ENCODE results near the gene OSTF1.

- TF ChIP-seq, protein P1, sequence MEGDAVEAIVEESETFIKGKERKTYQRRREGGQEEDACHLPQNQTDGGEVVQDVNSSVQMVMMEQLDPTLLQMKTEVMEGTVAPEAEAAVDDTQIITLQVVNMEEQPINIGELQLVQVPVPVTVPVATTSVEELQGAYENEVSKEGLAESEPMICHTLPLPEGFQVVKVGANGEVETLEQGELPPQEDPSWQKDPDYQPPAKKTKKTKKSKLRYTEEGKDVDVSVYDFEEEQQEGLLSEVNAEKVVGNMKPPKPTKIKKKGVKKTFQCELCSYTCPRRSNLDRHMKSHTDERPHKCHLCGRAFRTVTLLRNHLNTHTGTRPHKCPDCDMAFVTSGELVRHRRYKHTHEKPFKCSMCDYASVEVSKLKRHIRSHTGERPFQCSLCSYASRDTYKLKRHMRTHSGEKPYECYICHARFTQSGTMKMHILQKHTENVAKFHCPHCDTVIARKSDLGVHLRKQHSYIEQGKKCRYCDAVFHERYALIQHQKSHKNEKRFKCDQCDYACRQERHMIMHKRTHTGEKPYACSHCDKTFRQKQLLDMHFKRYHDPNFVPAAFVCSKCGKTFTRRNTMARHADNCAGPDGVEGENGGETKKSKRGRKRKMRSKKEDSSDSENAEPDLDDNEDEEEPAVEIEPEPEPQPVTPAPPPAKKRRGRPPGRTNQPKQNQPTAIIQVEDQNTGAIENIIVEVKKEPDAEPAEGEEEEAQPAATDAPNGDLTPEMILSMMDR (conservative IDR thresholded peaks at IDR 0.05; ENCODE audit: low read depth in 2 of 2): no peak
- TF ChIP-seq ZNF114 (CRISPR knock-in tag; IDR thresholded peaks at IDR 0.05) (no peak), EZH2phosphoT487 (IDR thresholded peaks at IDR 0.05; ENCODE audit: unreplicated experiment) (no peak), EZH2 (IDR thresholded peaks at IDR 0.05; ENCODE audit: low read depth, unreplicated experiment) (no peak)
- TF ChIP-seq, protein P2, sequence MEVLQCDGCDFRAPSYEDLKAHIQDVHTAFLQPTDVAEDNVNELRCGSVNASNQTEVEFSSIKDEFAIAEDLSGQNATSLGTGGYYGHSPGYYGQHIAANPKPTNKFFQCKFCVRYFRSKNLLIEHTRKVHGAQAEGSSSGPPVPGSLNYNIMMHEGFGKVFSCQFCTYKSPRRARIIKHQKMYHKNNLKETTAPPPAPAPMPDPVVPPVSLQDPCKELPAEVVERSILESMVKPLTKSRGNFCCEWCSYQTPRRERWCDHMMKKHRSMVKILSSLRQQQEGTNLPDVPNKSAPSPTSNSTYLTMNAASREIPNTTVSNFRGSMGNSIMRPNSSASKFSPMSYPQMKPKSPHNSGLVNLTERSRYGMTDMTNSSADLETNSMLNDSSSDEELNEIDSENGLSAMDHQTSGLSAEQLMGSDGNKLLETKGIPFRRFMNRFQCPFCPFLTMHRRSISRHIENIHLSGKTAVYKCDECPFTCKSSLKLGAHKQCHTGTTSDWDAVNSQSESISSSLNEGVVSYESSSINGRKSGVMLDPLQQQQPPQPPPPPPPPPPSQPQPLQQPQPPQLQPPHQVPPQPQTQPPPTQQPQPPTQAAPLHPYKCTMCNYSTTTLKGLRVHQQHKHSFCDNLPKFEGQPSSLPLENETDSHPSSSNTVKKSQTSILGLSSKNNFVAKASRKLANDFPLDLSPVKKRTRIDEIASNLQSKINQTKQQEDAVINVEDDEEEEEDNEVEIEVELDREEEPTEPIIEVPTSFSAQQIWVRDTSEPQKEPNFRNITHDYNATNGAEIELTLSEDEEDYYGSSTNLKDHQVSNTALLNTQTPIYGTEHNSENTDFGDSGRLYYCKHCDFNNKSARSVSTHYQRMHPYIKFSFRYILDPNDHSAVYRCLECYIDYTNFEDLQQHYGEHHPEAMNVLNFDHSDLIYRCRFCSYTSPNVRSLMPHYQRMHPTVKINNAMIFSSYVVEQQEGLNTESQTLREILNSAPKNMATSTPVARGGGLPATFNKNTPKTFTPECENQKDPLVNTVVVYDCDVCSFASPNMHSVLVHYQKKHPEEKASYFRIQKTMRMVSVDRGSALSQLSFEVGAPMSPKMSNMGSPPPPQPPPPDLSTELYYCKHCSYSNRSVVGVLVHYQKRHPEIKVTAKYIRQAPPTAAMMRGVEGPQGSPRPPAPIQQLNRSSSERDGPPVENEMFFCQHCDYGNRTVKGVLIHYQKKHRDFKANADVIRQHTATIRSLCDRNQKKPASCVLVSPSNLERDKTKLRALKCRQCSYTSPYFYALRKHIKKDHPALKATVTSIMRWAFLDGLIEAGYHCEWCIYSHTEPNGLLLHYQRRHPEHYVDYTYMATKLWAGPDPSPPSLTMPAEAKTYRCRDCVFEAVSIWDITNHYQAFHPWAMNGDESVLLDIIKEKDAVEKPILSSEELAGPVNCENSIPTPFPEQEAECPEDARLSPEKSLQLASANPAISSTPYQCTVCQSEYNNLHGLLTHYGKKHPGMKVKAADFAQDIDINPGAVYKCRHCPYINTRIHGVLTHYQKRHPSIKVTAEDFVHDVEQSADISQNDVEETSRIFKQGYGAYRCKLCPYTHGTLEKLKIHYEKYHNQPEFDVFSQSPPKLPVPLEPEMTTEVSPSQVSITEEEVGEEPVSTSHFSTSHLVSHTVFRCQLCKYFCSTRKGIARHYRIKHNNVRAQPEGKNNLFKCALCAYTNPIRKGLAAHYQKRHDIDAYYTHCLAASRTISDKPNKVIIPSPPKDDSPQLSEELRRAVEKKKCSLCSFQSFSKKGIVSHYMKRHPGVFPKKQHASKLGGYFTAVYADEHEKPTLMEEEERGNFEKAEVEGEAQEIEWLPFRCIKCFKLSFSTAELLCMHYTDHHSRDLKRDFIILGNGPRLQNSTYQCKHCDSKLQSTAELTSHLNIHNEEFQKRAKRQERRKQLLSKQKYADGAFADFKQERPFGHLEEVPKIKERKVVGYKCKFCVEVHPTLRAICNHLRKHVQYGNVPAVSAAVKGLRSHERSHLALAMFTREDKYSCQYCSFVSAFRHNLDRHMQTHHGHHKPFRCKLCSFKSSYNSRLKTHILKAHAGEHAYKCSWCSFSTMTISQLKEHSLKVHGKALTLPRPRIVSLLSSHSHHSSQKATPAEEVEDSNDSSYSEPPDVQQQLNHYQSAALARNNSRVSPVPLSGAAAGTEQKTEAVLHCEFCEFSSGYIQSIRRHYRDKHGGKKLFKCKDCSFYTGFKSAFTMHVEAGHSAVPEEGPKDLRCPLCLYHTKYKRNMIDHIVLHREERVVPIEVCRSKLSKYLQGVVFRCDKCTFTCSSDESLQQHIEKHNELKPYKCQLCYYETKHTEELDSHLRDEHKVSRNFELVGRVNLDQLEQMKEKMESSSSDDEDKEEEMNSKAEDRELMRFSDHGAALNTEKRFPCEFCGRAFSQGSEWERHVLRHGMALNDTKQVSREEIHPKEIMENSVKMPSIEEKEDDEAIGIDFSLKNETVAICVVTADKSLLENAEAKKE (CRISPR knock-in tag; IDR thresholded peaks at IDR 0.05): no peak
Measured at GRCh38 chr9:75148561-75148960, 60.2 kb downstream of the OSTF1 start.
